WTC11 (cell line): Measurements from ENCODE around the gene PHPT1. TPM values are rescaled to one million over a fixed set of nuclear protein-coding genes. Genes with fewer than 3 reads are reported as not detected.

Experiments used
- ATF1 ChIP-seq: sonication (generic); formaldehyde crosslinking; IDR thresholded peaks from 2 replicates; pipeline ENCODE4 v1.8.1; 2023; ENCODE audit warnings: mild to moderate bottlenecking, moderate library complexity, missing genetic modification reagents
- EMX1 ChIP-seq: fragments of 250-450 bp; sonication (Bioruptor Pico); IDR thresholded peaks from 2 replicates; pipeline ENCODE4 v1.8.0; 2021; ENCODE audit warnings: mild to moderate bottlenecking
- ETV6 ChIP-seq: sonication (generic); formaldehyde crosslinking; IDR thresholded peaks from 2 replicates; pipeline ENCODE4 v1.8.1; 2022; ENCODE audit warnings: mild to moderate bottlenecking, missing genetic modification reagents
- FOXP1 ChIP-seq: sonication (generic); formaldehyde crosslinking; IDR thresholded peaks from 2 replicates; pipeline ENCODE4 v1.8.0; 2022; ENCODE audit warnings: missing genetic modification reagents, mild to moderate bottlenecking, moderate library complexity, borderline replicate concordance
- GRHL2 ChIP-seq: fragments of 250-450 bp; sonication (Bioruptor Pico); IDR thresholded peaks from 2 replicates; pipeline ENCODE4 v1.8.0; 2022; ENCODE audit warnings: mild to moderate bottlenecking, moderate library complexity; ENCODE audit not compliant: insufficient replicate concordance, severe bottlenecking
- GTF2I ChIP-seq: fragments of 250-450 bp; sonication (Bioruptor Pico); conservative IDR thresholded peaks from 2 replicates; pipeline ENCODE4 v1.4.0; 2021; ENCODE audit warnings: mild to moderate bottlenecking
- JUN ChIP-seq: sonication (generic); formaldehyde crosslinking; IDR thresholded peaks from 2 replicates; pipeline ENCODE4 v1.8.0; 2023; ENCODE audit warnings: mild to moderate bottlenecking, missing genetic modification reagents
- NFE2L1 ChIP-seq: sonication (generic); formaldehyde crosslinking; IDR thresholded peaks from 2 replicates; pipeline ENCODE4 v1.8.1; 2023; ENCODE audit warnings: missing genetic modification reagents
- RELA ChIP-seq: sonication (generic); formaldehyde crosslinking; IDR thresholded peaks from 2 replicates; pipeline ENCODE4 v1.8.1; 2022; ENCODE audit warnings: missing genetic modification reagents, mild to moderate bottlenecking, borderline replicate concordance
- RORB ChIP-seq: fragments of 250-450 bp; sonication (Bioruptor Pico); IDR thresholded peaks from 2 replicates; pipeline ENCODE4 v1.9.0; 2021; ENCODE audit warnings: mild to moderate bottlenecking
- ZNF416 ChIP-seq: fragments of 250-450 bp; sonication (Bioruptor Pico); IDR thresholded peaks from 2 replicates; pipeline ENCODE4 v1.9.0; 2021; ENCODE audit warnings: mild to moderate bottlenecking, inconsistent platforms
- total RNA-seq: library from RNA; stranded (reverse); gene quantifications from 3 replicates; pipeline ENCODE4 v1.2.3, GENCODE V29; 2021
- TF ChIP-seq, protein P1 (sequence below): sonication (generic); formaldehyde crosslinking; IDR thresholded peaks from 2 replicates; pipeline ENCODE4 v1.8.1; 2023; ENCODE audit warnings: mild to moderate bottlenecking, missing genetic modification reagents, borderline replicate concordance
- TF ChIP-seq, protein P2 (sequence below): fragments of 250-450 bp; sonication (Bioruptor Pico); IDR thresholded peaks from 2 replicates; pipeline ENCODE4 v1.9.0; 2021; ENCODE audit warnings: mild to moderate bottlenecking, borderline replicate concordance
- TF ChIP-seq, protein P3 (sequence below): sonication (generic); formaldehyde crosslinking; conservative IDR thresholded peaks from 2 replicates; pipeline ENCODE4 v1.8.1; 2023; ENCODE audit warnings: mild to moderate bottlenecking, low read depth, missing genetic modification reagents, moderate library complexity
- TF ChIP-seq, protein P4 (sequence below): sonication (generic); formaldehyde crosslinking; IDR thresholded peaks from 2 replicates; pipeline ENCODE4 v1.8.1; 2022; ENCODE audit warnings: mild to moderate bottlenecking, missing genetic modification reagents, moderate library complexity, borderline replicate concordance
- TF ChIP-seq, protein P5 (sequence below): sonication (generic); formaldehyde crosslinking; conservative IDR thresholded peaks from 2 replicates; pipeline ENCODE4 v1.8.1; 2022; ENCODE audit warnings: mild to moderate bottlenecking, missing genetic modification reagents

Gene PHPT1
- total RNA-seq, 1 experiment from 2014 or later = 138 TPM

DNA sequence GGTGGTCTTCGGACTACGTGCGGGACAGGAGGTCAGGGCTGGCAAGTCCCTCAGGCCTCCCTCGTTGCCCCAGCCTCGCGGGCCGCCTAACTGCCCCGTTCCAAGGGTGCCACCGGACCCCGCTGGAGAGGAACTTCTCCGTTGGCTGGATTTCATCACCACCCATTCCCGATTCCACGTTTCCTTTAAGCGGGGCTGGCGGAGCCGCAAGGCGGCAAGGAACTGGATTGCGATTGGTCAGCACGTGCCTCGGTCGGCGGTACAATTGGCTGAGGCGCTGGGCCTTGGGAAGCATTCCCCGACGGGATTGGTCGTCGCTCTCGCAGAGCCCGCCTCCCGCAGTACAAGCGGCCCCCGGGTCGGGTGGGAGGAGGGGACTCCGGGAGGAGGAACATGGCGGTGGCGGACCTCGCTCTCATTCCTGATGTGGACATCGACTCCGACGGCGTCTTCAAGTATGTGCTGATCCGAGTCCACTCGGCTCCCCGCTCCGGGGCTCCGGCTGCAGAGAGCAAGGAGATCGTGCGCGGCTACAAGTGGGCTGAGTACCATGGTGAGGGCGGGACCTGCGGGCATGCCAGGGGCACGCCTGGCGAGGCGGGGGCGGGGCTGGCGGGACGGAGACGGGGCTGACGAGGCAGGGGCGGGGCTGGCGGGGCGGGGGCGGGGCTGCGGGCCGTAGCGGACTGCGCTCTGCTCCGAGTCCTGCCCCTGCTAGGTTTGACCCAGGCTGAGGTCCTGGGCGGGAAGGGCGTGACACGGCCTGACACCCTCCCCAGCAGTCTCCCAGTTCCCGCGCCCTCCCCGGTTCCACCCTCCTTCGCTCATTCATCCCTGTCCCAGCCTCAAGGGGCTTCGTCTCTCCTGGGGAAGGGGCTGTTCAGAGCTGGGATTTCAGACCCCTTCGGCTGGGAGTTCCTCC is at the start of gene PHPT1 (continued):
- TF ChIP-seq, protein P1, sequence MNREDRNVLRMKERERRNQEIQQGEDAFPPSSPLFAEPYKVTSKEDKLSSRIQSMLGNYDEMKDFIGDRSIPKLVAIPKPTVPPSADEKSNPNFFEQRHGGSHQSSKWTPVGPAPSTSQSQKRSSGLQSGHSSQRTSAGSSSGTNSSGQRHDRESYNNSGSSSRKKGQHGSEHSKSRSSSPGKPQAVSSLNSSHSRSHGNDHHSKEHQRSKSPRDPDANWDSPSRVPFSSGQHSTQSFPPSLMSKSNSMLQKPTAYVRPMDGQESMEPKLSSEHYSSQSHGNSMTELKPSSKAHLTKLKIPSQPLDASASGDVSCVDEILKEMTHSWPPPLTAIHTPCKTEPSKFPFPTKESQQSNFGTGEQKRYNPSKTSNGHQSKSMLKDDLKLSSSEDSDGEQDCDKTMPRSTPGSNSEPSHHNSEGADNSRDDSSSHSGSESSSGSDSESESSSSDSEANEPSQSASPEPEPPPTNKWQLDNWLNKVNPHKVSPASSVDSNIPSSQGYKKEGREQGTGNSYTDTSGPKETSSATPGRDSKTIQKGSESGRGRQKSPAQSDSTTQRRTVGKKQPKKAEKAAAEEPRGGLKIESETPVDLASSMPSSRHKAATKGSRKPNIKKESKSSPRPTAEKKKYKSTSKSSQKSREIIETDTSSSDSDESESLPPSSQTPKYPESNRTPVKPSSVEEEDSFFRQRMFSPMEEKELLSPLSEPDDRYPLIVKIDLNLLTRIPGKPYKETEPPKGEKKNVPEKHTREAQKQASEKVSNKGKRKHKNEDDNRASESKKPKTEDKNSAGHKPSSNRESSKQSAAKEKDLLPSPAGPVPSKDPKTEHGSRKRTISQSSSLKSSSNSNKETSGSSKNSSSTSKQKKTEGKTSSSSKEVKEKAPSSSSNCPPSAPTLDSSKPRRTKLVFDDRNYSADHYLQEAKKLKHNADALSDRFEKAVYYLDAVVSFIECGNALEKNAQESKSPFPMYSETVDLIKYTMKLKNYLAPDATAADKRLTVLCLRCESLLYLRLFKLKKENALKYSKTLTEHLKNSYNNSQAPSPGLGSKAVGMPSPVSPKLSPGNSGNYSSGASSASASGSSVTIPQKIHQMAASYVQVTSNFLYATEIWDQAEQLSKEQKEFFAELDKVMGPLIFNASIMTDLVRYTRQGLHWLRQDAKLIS = no peak
- TF ChIP-seq GRHL2 (no peak), JUN (CRISPR knock-in tag) (no peak), RORB (no peak), ZNF416 (CRISPR knock-in tag) (0 out of 2 replicates have a peak, but pooled peaks have one; percentile 81), ATF1 (no peak), FOXP1 (no peak), NFE2L1 (CRISPR knock-in tag) (no peak), RELA (no peak), ETV6 (CRISPR knock-in tag) (no peak), EMX1 (CRISPR knock-in tag) (no peak), GTF2I (CRISPR knock-in tag) (no peak)
- TF ChIP-seq, protein P2, sequence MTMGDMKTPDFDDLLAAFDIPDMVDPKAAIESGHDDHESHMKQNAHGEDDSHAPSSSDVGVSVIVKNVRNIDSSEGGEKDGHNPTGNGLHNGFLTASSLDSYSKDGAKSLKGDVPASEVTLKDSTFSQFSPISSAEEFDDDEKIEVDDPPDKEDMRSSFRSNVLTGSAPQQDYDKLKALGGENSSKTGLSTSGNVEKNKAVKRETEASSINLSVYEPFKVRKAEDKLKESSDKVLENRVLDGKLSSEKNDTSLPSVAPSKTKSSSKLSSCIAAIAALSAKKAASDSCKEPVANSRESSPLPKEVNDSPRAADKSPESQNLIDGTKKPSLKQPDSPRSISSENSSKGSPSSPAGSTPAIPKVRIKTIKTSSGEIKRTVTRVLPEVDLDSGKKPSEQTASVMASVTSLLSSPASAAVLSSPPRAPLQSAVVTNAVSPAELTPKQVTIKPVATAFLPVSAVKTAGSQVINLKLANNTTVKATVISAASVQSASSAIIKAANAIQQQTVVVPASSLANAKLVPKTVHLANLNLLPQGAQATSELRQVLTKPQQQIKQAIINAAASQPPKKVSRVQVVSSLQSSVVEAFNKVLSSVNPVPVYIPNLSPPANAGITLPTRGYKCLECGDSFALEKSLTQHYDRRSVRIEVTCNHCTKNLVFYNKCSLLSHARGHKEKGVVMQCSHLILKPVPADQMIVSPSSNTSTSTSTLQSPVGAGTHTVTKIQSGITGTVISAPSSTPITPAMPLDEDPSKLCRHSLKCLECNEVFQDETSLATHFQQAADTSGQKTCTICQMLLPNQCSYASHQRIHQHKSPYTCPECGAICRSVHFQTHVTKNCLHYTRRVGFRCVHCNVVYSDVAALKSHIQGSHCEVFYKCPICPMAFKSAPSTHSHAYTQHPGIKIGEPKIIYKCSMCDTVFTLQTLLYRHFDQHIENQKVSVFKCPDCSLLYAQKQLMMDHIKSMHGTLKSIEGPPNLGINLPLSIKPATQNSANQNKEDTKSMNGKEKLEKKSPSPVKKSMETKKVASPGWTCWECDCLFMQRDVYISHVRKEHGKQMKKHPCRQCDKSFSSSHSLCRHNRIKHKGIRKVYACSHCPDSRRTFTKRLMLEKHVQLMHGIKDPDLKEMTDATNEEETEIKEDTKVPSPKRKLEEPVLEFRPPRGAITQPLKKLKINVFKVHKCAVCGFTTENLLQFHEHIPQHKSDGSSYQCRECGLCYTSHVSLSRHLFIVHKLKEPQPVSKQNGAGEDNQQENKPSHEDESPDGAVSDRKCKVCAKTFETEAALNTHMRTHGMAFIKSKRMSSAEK (CRISPR knock-in tag) = no peak
- TF ChIP-seq, protein P3, sequence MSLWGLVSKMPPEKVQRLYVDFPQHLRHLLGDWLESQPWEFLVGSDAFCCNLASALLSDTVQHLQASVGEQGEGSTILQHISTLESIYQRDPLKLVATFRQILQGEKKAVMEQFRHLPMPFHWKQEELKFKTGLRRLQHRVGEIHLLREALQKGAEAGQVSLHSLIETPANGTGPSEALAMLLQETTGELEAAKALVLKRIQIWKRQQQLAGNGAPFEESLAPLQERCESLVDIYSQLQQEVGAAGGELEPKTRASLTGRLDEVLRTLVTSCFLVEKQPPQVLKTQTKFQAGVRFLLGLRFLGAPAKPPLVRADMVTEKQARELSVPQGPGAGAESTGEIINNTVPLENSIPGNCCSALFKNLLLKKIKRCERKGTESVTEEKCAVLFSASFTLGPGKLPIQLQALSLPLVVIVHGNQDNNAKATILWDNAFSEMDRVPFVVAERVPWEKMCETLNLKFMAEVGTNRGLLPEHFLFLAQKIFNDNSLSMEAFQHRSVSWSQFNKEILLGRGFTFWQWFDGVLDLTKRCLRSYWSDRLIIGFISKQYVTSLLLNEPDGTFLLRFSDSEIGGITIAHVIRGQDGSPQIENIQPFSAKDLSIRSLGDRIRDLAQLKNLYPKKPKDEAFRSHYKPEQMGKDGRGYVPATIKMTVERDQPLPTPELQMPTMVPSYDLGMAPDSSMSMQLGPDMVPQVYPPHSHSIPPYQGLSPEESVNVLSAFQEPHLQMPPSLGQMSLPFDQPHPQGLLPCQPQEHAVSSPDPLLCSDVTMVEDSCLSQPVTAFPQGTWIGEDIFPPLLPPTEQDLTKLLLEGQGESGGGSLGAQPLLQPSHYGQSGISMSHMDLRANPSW (CRISPR knock-in tag) = no peak
- TF ChIP-seq, protein P4, sequence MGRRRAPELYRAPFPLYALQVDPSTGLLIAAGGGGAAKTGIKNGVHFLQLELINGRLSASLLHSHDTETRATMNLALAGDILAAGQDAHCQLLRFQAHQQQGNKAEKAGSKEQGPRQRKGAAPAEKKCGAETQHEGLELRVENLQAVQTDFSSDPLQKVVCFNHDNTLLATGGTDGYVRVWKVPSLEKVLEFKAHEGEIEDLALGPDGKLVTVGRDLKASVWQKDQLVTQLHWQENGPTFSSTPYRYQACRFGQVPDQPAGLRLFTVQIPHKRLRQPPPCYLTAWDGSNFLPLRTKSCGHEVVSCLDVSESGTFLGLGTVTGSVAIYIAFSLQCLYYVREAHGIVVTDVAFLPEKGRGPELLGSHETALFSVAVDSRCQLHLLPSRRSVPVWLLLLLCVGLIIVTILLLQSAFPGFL = no peak
- TF ChIP-seq, protein P5, sequence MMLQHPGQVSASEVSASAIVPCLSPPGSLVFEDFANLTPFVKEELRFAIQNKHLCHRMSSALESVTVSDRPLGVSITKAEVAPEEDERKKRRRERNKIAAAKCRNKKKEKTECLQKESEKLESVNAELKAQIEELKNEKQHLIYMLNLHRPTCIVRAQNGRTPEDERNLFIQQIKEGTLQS = peak; percentile 94
